Left kidney (tissue), 2 donors: ENCODE data around the gene ZNF124. TPM values are rescaled to one million over a fixed set of nuclear protein-coding genes. Genes with fewer than 3 reads are reported as not detected.
"Not testable (repeated sequence)": the region's sequence is repeated elsewhere in the genome, so short reads cannot be mapped to it uniquely, and the experiment has no call there.

Experiments
- DNase-seq: peaks from one replicate; pipeline ENCODE4 v3.0.0-alpha.2; 2013
- polyA plus RNA-seq: library from polyadenylated mRNA; unstranded; fragments of 120-200 nt; gene quantifications from one replicate; pipeline ENCODE4 v1.2.1, GENCODE V29; 2013; ENCODE audit not compliant: insufficient read length

The ZNF124 gene
- polyA plus RNA-seq, 1 donor = 38.6 TPM

DNA sequence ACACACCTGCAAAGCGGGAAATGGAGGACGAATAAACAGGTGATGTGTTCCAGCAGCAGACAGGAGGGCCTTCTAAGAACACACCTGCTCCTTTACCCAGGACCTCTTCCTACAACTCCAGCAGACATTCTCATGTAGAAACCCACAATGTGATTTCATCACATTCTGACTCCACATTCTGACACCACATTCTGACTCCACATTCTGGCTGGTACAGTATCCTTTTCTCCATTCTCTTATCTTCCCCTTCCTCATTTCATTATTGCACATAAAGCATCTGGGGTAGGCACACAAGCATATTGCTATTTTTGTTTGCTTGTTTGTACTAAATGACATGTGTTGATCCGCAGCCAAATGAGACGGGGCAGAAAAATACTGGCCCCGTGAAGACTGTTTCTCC is 3.6 kb upstream of the ZNF124 start:
- DNase-seq = no peak

GRCh38 chr1:247173431-247173830 is 1.6 kb upstream of the ZNF124 start:
- DNase-seq = no peak

- no peak for DNase-seq
Observed at GRCh38 chr1:247172996-247173395, 1.2 kb upstream of the ZNF124 start.

- DNase-seq = not testable (repeated sequence)
Observed at GRCh38 chr1:247171443-247171842, 377 bp downstream of the ZNF124 start.

DNA sequence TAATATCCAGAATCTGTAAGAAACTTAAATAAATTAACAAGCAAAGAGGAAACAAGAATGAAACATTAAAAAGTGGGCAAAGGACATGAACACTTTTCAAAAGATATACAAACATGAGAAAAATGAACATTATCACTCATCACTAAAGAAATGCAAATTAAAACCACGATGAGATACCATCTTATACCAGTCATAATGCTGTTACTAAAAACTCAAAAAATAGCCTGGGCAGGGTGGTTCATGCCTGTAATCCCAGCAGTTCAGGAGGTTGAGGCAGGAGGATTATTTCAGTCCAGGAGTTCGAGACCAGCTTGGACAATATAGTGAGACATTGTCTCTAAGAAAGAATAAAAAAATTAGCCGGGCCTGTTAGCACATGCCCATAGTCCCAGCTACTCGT is 6.1 kb downstream of the ZNF124 start:
- no peak for DNase-seq

DNA sequence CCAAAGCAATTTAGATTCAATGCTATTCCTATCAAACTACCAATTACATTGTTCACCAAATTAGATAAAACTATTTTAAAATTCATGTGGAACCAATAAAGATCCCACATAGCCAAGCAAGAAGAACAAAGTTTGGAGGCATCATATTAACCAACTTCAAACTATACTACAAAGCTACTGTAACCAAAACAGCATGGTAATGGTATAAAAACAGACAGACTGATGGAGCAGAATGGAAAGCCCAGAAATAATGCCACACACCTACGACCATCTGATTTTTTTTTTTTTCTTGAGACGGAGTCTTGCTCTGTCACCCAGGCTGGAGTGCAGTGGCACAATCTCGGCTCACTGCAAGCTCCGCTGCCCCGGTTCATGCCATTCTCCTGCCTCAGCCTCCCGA is 7.1 kb downstream of the ZNF124 start:
- no peak for DNase-seq

- DNase-seq = no peak
Observed at GRCh38 chr1:247156787-247157232, 15.0 kb downstream of the ZNF124 start.

GRCh38 chr1:247147781-247148180 is 24.0 kb downstream of the ZNF124 start:
- no peak for DNase-seq

DNA sequence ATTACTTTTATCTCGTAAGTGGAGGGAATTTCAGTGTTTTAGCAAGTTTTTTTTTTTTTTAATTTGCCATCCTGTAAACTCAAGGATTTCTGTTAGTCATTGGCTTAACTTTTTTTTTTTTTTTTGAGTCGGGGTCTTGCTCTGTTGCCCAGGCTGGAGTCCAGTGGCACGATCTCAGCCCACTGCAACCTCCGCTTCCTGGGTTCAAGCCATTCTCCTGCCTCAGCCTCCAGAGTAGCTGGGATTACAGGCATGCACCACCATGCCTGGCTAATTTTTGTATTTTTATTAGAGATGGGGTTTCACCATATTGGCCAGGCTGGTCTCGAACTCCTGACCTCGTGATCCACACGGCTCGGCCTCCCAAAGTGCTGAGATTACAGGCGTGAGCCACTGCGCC is 24.7 kb downstream of the ZNF124 start:
- DNase-seq = not testable (repeated sequence)

DNA sequence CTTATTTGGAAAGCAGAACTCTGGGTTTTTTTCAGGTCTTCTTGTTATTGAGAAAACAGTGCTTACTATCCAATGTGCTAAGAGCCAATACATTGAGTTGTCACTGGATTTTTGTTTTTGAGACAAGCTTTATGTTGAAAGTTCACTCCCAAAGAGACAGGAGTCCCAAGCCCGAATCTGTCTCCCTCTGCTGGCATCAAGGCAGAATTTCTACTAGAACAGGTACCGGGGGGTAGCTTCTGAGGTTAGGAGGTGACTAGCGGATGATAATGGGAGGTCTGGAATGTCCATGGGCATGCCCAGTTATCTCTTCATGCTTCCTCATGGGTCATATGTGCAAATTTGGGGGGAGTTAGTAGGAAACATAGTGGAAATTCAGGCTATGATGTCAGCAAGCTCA is 25.1 kb downstream of the ZNF124 start:
- DNase-seq = no peak

DNA sequence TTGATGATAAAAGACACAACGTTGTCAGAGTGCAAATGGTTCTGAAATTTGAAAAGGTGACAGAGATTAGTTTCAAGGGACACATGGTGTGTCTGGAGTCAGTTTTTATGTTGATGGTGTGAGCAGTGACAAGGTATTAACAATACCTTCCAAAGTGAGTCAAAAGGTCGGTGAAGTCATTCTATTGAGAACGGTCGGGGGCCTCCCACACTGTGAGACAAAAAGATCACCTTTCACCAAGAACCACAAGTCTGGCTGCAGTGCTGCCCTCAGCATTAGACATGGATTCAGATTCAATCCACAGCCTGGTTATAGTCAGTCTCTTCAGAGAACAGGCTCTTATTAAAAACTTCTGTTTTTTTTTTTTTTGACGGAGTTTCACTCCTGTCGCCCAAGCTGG is 26.5 kb downstream of the ZNF124 start:
- no peak for DNase-seq

GRCh38 chr1:247139557-247139956 is 32.3 kb downstream of the ZNF124 start:
- DNase-seq = not testable (repeated sequence)

- no peak for DNase-seq
Observed at GRCh38 chr1:247131236-247131635, 40.6 kb downstream of the ZNF124 start.

DNA sequence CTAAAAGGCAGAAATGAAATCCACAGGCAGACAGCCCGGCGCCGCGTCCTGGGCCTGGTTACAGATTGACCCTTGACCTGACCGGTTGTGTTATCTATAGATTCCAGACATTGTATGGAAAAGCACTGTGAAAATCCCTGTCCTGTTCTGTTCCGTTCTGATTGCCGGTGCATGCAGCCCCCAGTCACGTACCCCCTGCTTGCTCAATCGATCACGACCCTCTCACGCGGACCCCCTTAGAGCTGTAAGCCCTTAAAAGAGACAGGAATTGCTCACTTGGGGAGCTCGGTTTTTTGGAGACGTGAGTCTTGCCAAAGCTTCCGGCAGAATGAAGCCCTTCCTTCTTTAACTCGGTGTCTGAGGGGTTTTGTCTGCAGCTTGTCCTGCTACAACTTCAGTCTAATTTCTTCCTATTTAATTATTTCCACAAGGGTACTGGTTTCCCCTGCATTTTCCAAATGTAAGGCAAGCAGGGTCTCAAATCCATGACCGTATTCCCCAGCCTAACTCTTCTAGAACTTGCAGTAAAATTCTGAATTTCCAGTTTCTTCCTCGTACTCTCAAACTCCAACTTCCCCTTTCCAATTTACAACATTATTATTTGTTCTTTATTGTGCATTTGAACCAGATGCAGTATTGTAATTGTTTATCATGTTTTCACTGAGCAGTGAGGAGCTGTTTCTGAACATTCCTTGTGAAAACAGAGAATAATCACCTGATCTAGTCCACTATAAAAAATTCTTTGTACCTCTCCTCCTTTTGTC is 44.1 kb downstream of the ZNF124 start:
- not testable (repeated sequence) for DNase-seq

GRCh38 chr1:247126601-247127000 is 45.2 kb downstream of the ZNF124 start:
- DNase-seq = not testable (repeated sequence)

GRCh38 chr1:247126166-247126565 is 45.7 kb downstream of the ZNF124 start:
- DNase-seq = not testable (repeated sequence)

GRCh38 chr1:247121382-247121781 is 50.4 kb downstream of the ZNF124 start:
- DNase-seq = no peak

- not testable (repeated sequence) for DNase-seq
Observed at GRCh38 chr1:247120408-247120668, 51.5 kb downstream of the ZNF124 start.

DNA sequence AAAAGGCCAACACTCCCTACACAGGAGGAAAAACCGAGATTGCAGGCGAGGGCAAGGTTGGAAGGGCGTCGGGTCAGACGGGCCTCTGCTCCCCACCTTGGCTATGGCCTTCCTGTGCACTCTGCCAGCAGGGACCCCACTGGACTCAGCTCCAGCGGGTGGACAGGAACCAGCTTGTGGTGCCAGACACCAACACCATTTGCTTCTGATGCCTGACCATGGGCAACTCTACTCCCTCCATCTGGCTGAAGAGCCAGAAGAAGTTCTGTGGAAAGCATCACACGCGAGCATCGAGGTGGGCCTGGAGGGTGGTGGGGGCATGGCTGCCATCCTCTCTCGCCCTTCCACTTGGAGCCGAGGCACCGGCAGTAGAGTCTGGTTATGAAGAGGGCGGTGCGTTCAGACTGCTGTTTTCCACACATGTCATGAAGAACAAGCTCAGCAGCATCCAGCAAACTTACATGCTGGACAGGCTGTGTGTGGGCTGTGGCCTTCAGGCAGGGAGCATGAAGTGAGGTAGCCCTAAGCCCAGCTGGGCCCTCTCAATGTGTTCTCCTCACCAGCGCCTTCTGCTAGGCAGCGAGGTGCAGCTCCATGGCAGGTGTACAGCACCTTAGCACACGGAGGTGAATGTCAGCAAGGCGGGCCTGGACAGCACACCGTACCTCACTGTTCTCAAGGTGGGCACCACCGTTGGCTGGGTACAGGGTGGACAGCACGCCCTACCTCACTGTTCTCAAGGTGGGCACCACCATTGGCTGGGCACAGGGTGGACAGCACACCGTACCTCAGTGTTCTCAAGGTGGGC is 52.0 kb downstream of the ZNF124 start:
- DNase-seq = no peak

DNA sequence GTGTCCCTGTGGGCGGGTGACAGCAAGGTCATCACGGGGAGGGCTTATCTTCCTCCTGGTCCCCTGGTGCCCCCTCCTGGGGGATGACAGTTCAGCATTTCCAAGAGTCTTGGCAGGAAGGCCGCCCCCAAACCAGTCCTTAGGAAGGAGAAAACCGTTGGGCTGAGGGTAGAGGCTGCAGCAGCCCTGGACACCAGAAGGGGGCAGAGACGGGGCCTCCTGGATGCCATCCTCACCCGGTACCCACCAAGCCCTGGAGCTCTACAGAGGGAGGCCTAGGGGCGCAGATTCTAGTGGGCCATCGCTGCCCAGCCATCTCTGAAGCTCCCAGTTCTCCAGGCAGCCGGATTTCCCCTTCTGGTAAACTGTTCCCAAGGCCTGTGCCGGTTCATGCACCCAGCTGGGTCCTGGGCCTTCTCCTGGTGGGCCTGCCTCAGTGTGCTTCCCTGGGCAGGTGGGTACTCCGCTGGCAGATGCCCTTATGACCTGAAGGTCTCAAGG is 52.8 kb downstream of the ZNF124 start:
- no peak for DNase-seq

GRCh38 chr1:247115545-247115944 is 56.3 kb downstream of the ZNF124 start:
- no peak for DNase-seq

DNA sequence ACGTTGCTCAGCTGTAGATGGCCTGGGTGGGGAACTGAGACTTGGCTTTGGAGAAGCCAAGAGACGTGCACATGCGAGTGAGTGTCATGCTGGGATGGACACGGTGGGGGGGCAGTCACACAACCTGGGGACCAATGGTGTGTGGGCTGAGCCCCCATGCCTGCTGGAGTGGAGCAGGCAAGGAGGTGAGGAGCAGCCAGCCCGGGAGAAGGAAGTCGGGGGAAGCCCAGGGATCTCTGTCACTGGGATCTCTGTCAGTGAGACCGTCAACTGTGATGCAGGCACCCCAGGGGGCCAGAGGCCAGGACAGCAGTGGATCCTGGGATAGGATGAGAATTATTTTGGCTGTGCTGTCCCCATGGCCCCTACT is 56.7 kb downstream of the ZNF124 start:
- DNase-seq = no peak

GRCh38 chr1:247114351-247115140 is 57.3 kb downstream of the ZNF124 start:
- no peak for DNase-seq
